HL-60 (cell line): ENCODE results near the gene DGKE.

Experiments
- DNase-seq, 2 experiments: peaks; one replicate each; pipeline ENCODE4 v3.0.0-alpha.2; 2010 to 2020; ENCODE audit warnings: low read depth in 1 of 2, low spot score in 1 of 2
- H3K27ac ChIP-seq: fragments of 250-450 bp; sonication (Bioruptor Pico); replicated peaks from 2 replicates; pipeline ENCODE4 v1.5.1; 2020; ENCODE audit warnings: mild to moderate bottlenecking, moderate library complexity
- H3K27me3 ChIP-seq: fragments of 250-450 bp; sonication (Bioruptor Pico); 2 replicates; pipeline ENCODE4 v1.5.1; 2021; ENCODE audit warnings: mild to moderate bottlenecking, moderate library complexity; ENCODE audit not compliant: insufficient read depth, poor library complexity, severe bottlenecking
- H3K4me3 ChIP-seq: replicated peaks from 2 replicates; pipeline ENCODE4 v1.5.1; 2011; ENCODE audit warnings: mild to moderate bottlenecking, control low read depth, low read length; ENCODE audit not compliant: insufficient read depth
- GABPA ChIP-seq: IDR thresholded peaks from 2 replicates; pipeline ENCODE4 v1.6.1; 2012; ENCODE audit warnings: low read depth
- POLR2AphosphoS5 ChIP-seq: IDR thresholded peaks from 2 replicates; pipeline ENCODE4 v1.6.1; 2012; ENCODE audit warnings: low read depth
- SPI1 ChIP-seq: IDR thresholded peaks from 2 replicates; pipeline ENCODE4 v1.6.1; 2012; ENCODE audit warnings: low read depth, mild to moderate bottlenecking, borderline replicate concordance
- TF ChIP-seq, protein P1 (sequence below): IDR thresholded peaks from 2 replicates; pipeline ENCODE4 v1.6.1; 2012; ENCODE audit warnings: low read depth; ENCODE audit not compliant: insufficient replicate concordance
- TF ChIP-seq, protein P2 (sequence below): IDR thresholded peaks from one replicate; pipeline ENCODE4 v1.5.1; 2011; ENCODE audit warnings: low read length, control low read depth, inconsistent platforms; ENCODE audit not compliant: insufficient read depth

The DGKE gene

DNA sequence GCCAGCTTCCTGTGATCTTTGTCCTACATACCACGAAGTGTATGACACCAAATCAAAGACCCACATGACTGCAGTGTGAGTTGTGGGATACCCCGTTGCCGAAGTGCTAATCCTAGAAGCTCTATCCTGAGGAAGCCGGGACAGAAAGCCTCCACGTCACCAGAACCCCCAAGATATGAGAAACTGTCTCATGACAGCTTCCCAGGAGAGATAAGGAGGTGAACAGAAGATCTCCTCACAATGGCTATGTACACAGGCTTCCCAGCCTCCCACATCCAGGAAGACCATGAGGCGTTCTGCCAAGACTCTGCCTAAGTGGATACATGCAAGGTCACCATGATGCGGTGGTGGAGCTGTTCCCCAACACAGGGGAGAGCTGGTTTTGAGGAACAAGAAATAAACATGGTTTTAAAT lies 42.8 kb downstream of the DGKE start:
- no peak for DNase-seq
- H3K4me3 ChIP-seq: no peak overlapping the region
- no peak overlapping the region for H3K27ac ChIP-seq
- TF ChIP-seq, protein P1, sequence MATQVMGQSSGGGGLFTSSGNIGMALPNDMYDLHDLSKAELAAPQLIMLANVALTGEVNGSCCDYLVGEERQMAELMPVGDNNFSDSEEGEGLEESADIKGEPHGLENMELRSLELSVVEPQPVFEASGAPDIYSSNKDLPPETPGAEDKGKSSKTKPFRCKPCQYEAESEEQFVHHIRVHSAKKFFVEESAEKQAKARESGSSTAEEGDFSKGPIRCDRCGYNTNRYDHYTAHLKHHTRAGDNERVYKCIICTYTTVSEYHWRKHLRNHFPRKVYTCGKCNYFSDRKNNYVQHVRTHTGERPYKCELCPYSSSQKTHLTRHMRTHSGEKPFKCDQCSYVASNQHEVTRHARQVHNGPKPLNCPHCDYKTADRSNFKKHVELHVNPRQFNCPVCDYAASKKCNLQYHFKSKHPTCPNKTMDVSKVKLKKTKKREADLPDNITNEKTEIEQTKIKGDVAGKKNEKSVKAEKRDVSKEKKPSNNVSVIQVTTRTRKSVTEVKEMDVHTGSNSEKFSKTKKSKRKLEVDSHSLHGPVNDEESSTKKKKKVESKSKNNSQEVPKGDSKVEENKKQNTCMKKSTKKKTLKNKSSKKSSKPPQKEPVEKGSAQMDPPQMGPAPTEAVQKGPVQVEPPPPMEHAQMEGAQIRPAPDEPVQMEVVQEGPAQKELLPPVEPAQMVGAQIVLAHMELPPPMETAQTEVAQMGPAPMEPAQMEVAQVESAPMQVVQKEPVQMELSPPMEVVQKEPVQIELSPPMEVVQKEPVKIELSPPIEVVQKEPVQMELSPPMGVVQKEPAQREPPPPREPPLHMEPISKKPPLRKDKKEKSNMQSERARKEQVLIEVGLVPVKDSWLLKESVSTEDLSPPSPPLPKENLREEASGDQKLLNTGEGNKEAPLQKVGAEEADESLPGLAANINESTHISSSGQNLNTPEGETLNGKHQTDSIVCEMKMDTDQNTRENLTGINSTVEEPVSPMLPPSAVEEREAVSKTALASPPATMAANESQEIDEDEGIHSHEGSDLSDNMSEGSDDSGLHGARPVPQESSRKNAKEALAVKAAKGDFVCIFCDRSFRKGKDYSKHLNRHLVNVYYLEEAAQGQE: no peak
- TF ChIP-seq SPI1 (no peak), GABPA (no peak), POLR2AphosphoS5 (no peak)
- TF ChIP-seq, protein P2, sequence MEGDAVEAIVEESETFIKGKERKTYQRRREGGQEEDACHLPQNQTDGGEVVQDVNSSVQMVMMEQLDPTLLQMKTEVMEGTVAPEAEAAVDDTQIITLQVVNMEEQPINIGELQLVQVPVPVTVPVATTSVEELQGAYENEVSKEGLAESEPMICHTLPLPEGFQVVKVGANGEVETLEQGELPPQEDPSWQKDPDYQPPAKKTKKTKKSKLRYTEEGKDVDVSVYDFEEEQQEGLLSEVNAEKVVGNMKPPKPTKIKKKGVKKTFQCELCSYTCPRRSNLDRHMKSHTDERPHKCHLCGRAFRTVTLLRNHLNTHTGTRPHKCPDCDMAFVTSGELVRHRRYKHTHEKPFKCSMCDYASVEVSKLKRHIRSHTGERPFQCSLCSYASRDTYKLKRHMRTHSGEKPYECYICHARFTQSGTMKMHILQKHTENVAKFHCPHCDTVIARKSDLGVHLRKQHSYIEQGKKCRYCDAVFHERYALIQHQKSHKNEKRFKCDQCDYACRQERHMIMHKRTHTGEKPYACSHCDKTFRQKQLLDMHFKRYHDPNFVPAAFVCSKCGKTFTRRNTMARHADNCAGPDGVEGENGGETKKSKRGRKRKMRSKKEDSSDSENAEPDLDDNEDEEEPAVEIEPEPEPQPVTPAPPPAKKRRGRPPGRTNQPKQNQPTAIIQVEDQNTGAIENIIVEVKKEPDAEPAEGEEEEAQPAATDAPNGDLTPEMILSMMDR: no peak
- H3K27me3 ChIP-seq: no peaks in the 10 kb centered on the region

DNA sequence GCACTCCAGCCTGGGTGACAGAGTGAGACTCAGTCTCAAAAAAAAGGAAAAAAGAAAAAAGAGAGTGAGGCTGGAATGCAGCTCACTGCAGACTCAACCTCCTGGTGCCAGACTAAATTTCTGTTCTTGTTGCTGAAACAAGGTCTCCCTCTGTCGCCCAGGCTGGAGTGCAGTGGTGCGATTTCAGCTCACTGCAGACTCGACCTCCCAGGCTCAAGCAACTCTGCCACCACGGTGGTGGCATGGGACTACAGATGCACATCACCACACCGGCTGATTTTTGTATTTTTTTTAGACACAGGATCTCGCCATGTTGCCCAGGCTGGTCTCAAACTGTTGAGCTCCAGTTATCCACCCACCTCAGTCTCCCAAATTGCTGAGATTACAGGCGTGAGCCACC lies 45.3 kb downstream of the DGKE start:
- H3K27ac ChIP-seq: no peak overlapping the region
- no peak overlapping the region for H3K4me3 ChIP-seq
- no peaks in the 10 kb centered on the region for H3K27me3 ChIP-seq
- no peak for DNase-seq
- TF ChIP-seq POLR2AphosphoS5 (no peak), GABPA (no peak), SPI1 (no peak)

DNA sequence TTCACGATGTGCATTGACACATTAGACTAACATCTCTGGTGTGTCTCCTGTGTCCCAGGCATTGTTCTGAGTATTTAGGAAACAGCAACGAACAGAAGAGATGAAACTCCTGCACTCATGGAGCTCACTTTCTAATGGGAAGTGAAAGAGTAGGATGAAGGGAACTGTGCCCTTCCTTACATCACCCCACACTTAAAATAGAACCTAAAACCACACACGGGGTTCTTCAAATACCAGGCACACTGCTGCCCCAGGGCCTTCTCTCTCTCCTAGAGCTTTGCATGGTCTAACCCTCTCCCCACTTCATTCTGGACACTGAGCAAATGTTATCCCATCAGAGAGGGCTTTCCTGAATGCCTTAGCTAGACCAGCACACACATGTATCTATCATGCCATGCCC lies 46.2 kb downstream of the DGKE start:
- Histone ChIP-seq H3K27me3 (no peaks in the 10 kb centered on the region), H3K27ac (no peak overlapping the region), H3K4me3 (no peak overlapping the region)
- no peak for DNase-seq
- TF ChIP-seq, protein P1: no peak
- TF ChIP-seq SPI1 (no peak), POLR2AphosphoS5 (0 out of 2 replicates have a peak, but pooled peaks have one; percentile 32), GABPA (no peak)
- TF ChIP-seq, protein P2: no peak

DNA sequence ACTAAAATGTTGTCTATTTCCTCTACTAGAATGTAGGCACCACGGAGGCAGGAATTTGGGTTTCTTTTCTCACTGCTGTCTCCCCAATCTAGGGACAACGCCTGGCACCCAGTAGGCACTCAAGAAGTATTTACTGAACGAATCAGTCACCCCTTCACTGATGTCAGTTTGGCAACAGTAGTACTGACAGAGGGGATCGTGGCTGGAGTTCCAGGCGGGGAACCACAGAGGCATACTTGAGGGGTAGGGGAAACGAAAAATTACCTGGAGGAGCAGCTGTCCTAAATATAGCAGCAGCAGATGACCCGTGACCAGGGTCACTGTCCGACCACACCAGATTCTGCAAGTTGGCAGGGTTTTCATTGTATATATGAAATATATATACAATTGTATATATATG lies 46.6 kb downstream of the DGKE start:
- no peak overlapping the region for H3K27ac ChIP-seq
- H3K4me3 ChIP-seq: no peak overlapping the region
- H3K27me3 ChIP-seq: no peaks in the 10 kb centered on the region
- TF ChIP-seq, protein P1: no peak
- TF ChIP-seq GABPA (no peak), SPI1 (no peak), POLR2AphosphoS5 (no peak)
- TF ChIP-seq, protein P2: no peak
- no peak for DNase-seq
